SU-DHL-6 (cell line): ENCODE measurements around the gene SLC51B.

Experiments
- H2AFZ ChIP-seq: fragments of 200-600 bp; sonication (generic); 2 replicates; pipeline ENCODE4 v1.6.1; 2014; ENCODE audit warnings: low read depth, mild to moderate bottlenecking, moderate library complexity, mixed read lengths, antibody characterized with exemption, low read length; ENCODE audit not compliant: severe bottlenecking
- H3F3A ChIP-seq: fragments of 200-600 bp; shearing (Covaris generic); 2 replicates; pipeline ENCODE4 v1.6.0; 2016; ENCODE audit warnings: antibody characterized with exemption, mild to moderate bottlenecking; ENCODE audit not compliant: insufficient read depth
- H3K27ac ChIP-seq: fragments of 200-600 bp; sonication (generic); 2 replicates; pipeline ENCODE4 v1.5.1; 2016; ENCODE audit warnings: low read depth, mild to moderate bottlenecking, low read length, moderate library complexity, mixed read lengths
- H3K27me3 ChIP-seq: fragments of 200-600 bp; sonication (generic), shearing (Covaris generic); 2 replicates; pipeline ENCODE4 v1.6.0; 2014; ENCODE audit warnings: mild to moderate bottlenecking, low read length
- H3K36me3 ChIP-seq: fragments of 200-600 bp; sonication (generic); 2 replicates; pipeline ENCODE4 v1.6.1; 2014; ENCODE audit warnings: mild to moderate bottlenecking, low read length, mixed read lengths
- H3K4me2 ChIP-seq: fragments of 300-600, 200-600 bp; shearing (Covaris generic), sonication (generic); 2 replicates; pipeline ENCODE4 v1.6.0; 2014; ENCODE audit warnings: low read length, low read depth, mild to moderate bottlenecking; ENCODE audit not compliant: poor library complexity, severe bottlenecking
- H3K4me3 ChIP-seq: fragments of 200-600 bp; sonication (generic); 2 replicates; pipeline ENCODE4 v1.5.1; 2014; ENCODE audit warnings: antibody characterized with exemption, low read length, mild to moderate bottlenecking, mixed read lengths; ENCODE audit not compliant: insufficient read depth, poor library complexity, severe bottlenecking
- H3K79me2 ChIP-seq: fragments of 200-600 bp; sonication (generic); 2 replicates; pipeline ENCODE4 v1.6.1; 2014; ENCODE audit warnings: mild to moderate bottlenecking, low read length, moderate library complexity; ENCODE audit not compliant: insufficient read depth
- H3K9ac ChIP-seq: fragments of 200-600 bp; sonication (generic); 2 replicates; pipeline ENCODE4 v1.7.0; 2014; ENCODE audit warnings: mild to moderate bottlenecking, low read length
- H3K9me2 ChIP-seq: fragments of 200-600 bp; sonication (generic); replicated peaks from 2 replicates; pipeline ENCODE4 v1.6.1; 2014; ENCODE audit warnings: low read length; ENCODE audit not compliant: insufficient read depth
- H3K9me3 ChIP-seq: fragments of 200-600 bp; sonication (generic); 2 replicates; pipeline ENCODE4 v1.6.1; 2014; ENCODE audit warnings: low read length, mixed read lengths; ENCODE audit not compliant: insufficient read depth
- H4K20me1 ChIP-seq: fragments of 200-600 bp; sonication (generic); 2 replicates; pipeline ENCODE4 v1.6.1; 2014; ENCODE audit warnings: low read depth, mild to moderate bottlenecking, antibody characterized with exemption, low read length, moderate library complexity, mixed read lengths
- CTCF ChIP-seq: fragments of 200-600 bp; sonication (generic); IDR thresholded peaks from one replicate; pipeline ENCODE4 v1.5.1; 2017; ENCODE audit warnings: antibody characterized with exemption, mild to moderate bottlenecking, low read length, moderate library complexity; ENCODE audit not compliant: insufficient read depth, poor library complexity, severe bottlenecking
- EZH2phosphoT487 ChIP-seq: fragments of 200-600 bp; sonication (generic), shearing (Covaris generic); conservative IDR thresholded peaks from 2 replicates; pipeline ENCODE4 v1.6.1; 2018; ENCODE audit warnings: mild to moderate bottlenecking, antibody characterized with exemption, low read length, moderate library complexity, mixed read lengths

SLC51B gene

GRCh38 chr15:65059369-65059750 lies 14.2 kb downstream of the SLC51B start:
- no peak for TF ChIP-seq CTCF
- TF ChIP-seq EZH2phosphoT487 = no peak
- H3K27ac ChIP-seq = no peak overlapping the region
- no peak overlapping the region for H3K4me3 ChIP-seq
- H3K9me2 ChIP-seq = no peaks in the 10 kb centered on the region
- no peaks in the 10 kb centered on the region for H3K27me3 ChIP-seq
- H3K9ac ChIP-seq = no peak overlapping the region
- no peaks in the 10 kb centered on the region for H3K36me3 ChIP-seq
- no peaks in the 10 kb centered on the region for H3K9me3 ChIP-seq
- H4K20me1 ChIP-seq = no peaks in the 10 kb centered on the region
- H3F3A ChIP-seq = no peaks in the 10 kb centered on the region
- H3K79me2 ChIP-seq = no peaks in the 10 kb centered on the region
- H3K4me2 ChIP-seq = no peak overlapping the region
- H2AFZ ChIP-seq = no peak overlapping the region

- Histone ChIP-seq H3K4me3 (no peak overlapping the region), H3K79me2 (no peaks in the 10 kb centered on the region), H2AFZ (no peak overlapping the region), H3K9ac (no peak overlapping the region), H3K36me3 (no peaks in the 10 kb centered on the region), H3K4me2 (no peak overlapping the region), H3F3A (no peaks in the 10 kb centered on the region), H3K9me2 (no peaks in the 10 kb centered on the region), H3K27ac (no peak overlapping the region), H3K27me3 (no peaks in the 10 kb centered on the region), H4K20me1 (no peaks in the 10 kb centered on the region), H3K9me3 (no peaks in the 10 kb centered on the region)
- TF ChIP-seq EZH2phosphoT487 (no peak), CTCF (no peak)
These were observed 14.9 kb downstream of the SLC51B start for GRCh38 chr15:65059931-65060596.

GRCh38 chr15:65060641-65061397 lies 15.6 kb downstream of the SLC51B start:
- Histone ChIP-seq H3K9me3 (no peaks in the 10 kb centered on the region), H3K4me3 (no peak overlapping the region), H3K36me3 (no peaks in the 10 kb centered on the region), H3K9me2 (no peaks in the 10 kb centered on the region), H3K9ac (no peak overlapping the region), H3F3A (no peaks in the 10 kb centered on the region), H4K20me1 (no peaks in the 10 kb centered on the region), H3K27ac (no peak overlapping the region), H3K27me3 (no peaks in the 10 kb centered on the region), H3K4me2 (no peak overlapping the region), H2AFZ (no peak overlapping the region), H3K79me2 (no peaks in the 10 kb centered on the region)
- no peak for TF ChIP-seq CTCF
- TF ChIP-seq EZH2phosphoT487 = no peak
